ENCODE data around the gene LRCH1. TPM values are rescaled to one million over a fixed set of nuclear protein-coding genes. Genes with fewer than 3 reads are reported as not detected.

The LRCH1 gene
- total RNA-seq, 1 donor from 2014 or later, result 19.3 TPM

- DNase-seq (ENCODE audit: low spot score), result no peak
Measured at GRCh38 chr13:46604226-46604990, 51.4 kb downstream of the LRCH1 start.

GRCh38 chr13:46605076-46605824, 52.3 kb downstream of the LRCH1 start:
- intact Hi-C loops (cut with DNase I), result no loop called here
- DNase-seq (ENCODE audit: low spot score), result no peak

More at GRCh38 chr13:46604226-46604990, 51.4 kb downstream of the LRCH1 start:
- intact Hi-C loops (cut with DNase I), result no loop called here

- intact Hi-C loops (cut with DNase I), result no loop called here
- no peak for DNase-seq (ENCODE audit: low spot score)
Measured at GRCh38 chr13:46605825-46606554, 53.0 kb downstream of the LRCH1 start.

- intact Hi-C loops (cut with DNase I), result no loop called here
- DNase-seq (ENCODE audit: low spot score), result no peak
Measured at GRCh38 chr13:46606970-46607369, 54.0 kb downstream of the LRCH1 start.

- no peak for DNase-seq (ENCODE audit: low spot score)
- intact Hi-C loops (cut with DNase I), result no loop called here
Measured at GRCh38 chr13:46607768-46608564, 55.0 kb downstream of the LRCH1 start.

- intact Hi-C loops (cut with DNase I), result no loop called here
- DNase-seq (ENCODE audit: low spot score), result no peak
Measured at GRCh38 chr13:46609052-46609451, 56.1 kb downstream of the LRCH1 start.

- intact Hi-C loops (cut with DNase I), result no loop called here
- DNase-seq (ENCODE audit: low spot score), result no peak
Measured at GRCh38 chr13:46609726-46610125, 56.8 kb downstream of the LRCH1 start.

GRCh38 chr13:46612267-46612666, 59.3 kb downstream of the LRCH1 start:
- no peak for DNase-seq (ENCODE audit: low spot score)
- intact Hi-C loops (cut with DNase I), result no loop called here

GRCh38 chr13:46613409-46614049, 60.6 kb downstream of the LRCH1 start:
- intact Hi-C loops (cut with DNase I), result no loop called here
- no peak for DNase-seq (ENCODE audit: low spot score)

GRCh38 chr13:46614582-46614981, 61.6 kb downstream of the LRCH1 start:
- intact Hi-C loops (cut with DNase I), result no loop called here
- no peak for DNase-seq (ENCODE audit: low spot score)

GRCh38 chr13:46615888-46616531, 63.0 kb downstream of the LRCH1 start:
- intact Hi-C loops (cut with DNase I), result loop anchor here (5.0 kb wide), 2 partner anchors 64 to 66 kb away; partner anchors contain the start of gene LRCH1
- DNase-seq (ENCODE audit: low spot score), result no peak

GRCh38 chr13:46617229-46617721, 64.3 kb downstream of the LRCH1 start:
- intact Hi-C loops (cut with DNase I), result loop anchor here (5.0 kb wide), 2 partner anchors 65 kb away; partner anchors contain the start of gene LRCH1
- DNase-seq (ENCODE audit: low spot score), result no peak

GRCh38 chr13:46617885-46618284, 64.9 kb downstream of the LRCH1 start:
- DNase-seq (ENCODE audit: low spot score), result no peak
- intact Hi-C loops (cut with DNase I), result loop anchor here (5.0 kb wide), 2 partner anchors 64 to 66 kb away; partner anchors contain the start of gene LRCH1

GRCh38 chr13:46618694-46619254, 65.8 kb downstream of the LRCH1 start:
- intact Hi-C loops (cut with DNase I), result loop anchor here (5.0 kb wide), 2 partner anchors 64 to 66 kb away; partner anchors contain the start of gene LRCH1
- no peak for DNase-seq (ENCODE audit: low spot score)

- DNase-seq (ENCODE audit: low spot score), result no peak
- intact Hi-C loops (cut with DNase I), result no loop called here
Measured at GRCh38 chr13:46620029-46620428, 67.1 kb downstream of the LRCH1 start.

GRCh38 chr13:46620471-46620870, 67.5 kb downstream of the LRCH1 start:
- DNase-seq (ENCODE audit: low spot score), result no peak
- intact Hi-C loops (cut with DNase I), result no loop called here

- DNase-seq (ENCODE audit: low spot score), result no peak
Measured at GRCh38 chr13:46621133-46621532, 68.2 kb downstream of the LRCH1 start.

More at GRCh38 chr13:46621133-46621532, 68.2 kb downstream of the LRCH1 start:
- intact Hi-C loops (cut with DNase I), result no loop called here

All from cardiac septum (tissue), 1 donor.